ENCODE results near the gene BCAM.

Gene BCAM

GRCh38 chr19:44814517-44814916 is 5.6 kb downstream of the BCAM start:
- H3K4me2 ChIP-seq = no peak overlapping the region
- no peaks in the 10 kb centered on the region for H3K9me3 ChIP-seq
- H4K20me1 ChIP-seq = no peaks in the 10 kb centered on the region
- H3K4me3 ChIP-seq = no peak overlapping the region
- H3K27me3 ChIP-seq = no peaks in the 10 kb centered on the region
- H3K27ac ChIP-seq = no peak overlapping the region
- no peak overlapping the region for H3K9ac ChIP-seq
- no peak for TF ChIP-seq Cebpa-rat (IDR thresholded peaks at IDR 0.05)
- peaks cover 6% of the 10 kb centered on the region for H3K4me1 ChIP-seq
- H3K36me3 ChIP-seq = peaks cover 13% of the 10 kb centered on the region; the same call in 1 of the 2 replicates

DNA sequence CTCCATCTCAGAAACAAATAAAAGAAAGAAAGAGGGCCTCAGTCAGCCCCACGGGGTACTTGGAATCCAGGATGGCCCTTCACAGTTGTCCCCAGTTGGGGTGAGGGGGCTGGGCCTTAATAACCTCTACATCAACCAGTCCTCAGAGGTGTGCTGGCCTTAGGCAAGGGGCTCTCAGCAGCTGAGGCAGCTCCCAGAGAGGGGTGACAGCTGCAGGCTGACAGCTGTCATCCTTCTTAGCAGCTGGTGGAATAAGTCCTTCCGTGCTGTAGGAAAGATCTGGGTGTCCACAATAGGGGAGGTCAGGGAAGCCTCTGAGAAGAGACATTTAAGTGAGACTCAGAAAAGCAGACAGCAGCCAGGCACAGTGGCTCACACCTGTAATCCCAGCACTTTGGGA is 7.4 kb downstream of the BCAM start:
- H3K4me3 ChIP-seq = no peak overlapping the region
- H3K4me2 ChIP-seq = no peak overlapping the region
- no peak overlapping the region for H3K27ac ChIP-seq
- H3K36me3 ChIP-seq = peaks cover 13% of the 10 kb centered on the region; the same call in 1 of the 2 replicates
- no peak for TF ChIP-seq Cebpa-rat (IDR thresholded peaks at IDR 0.05)
- no peaks in the 10 kb centered on the region for H3K9me3 ChIP-seq
- H3K9ac ChIP-seq = no peak overlapping the region
- H3K4me1 ChIP-seq = peaks cover 5% of the 10 kb centered on the region
- H4K20me1 ChIP-seq = no peaks in the 10 kb centered on the region
- H3K27me3 ChIP-seq = no peaks in the 10 kb centered on the region

- no peak for TF ChIP-seq Cebpa-rat (IDR thresholded peaks at IDR 0.05)
- H3K27ac ChIP-seq = no peak overlapping the region
- no peaks in the 10 kb centered on the region for H3K27me3 ChIP-seq
- H4K20me1 ChIP-seq = no peaks in the 10 kb centered on the region
- no peak overlapping the region for H3K9ac ChIP-seq
- no peaks in the 10 kb centered on the region for H3K9me3 ChIP-seq
- H3K36me3 ChIP-seq = peaks cover 13% of the 10 kb centered on the region; the same call in 1 of the 2 replicates
- H3K4me2 ChIP-seq = no peak overlapping the region
- no peak overlapping the region for H3K4me3 ChIP-seq
- H3K4me1 ChIP-seq = peaks cover 16% of the 10 kb centered on the region
These were observed 9.0 kb downstream of the BCAM start for GRCh38 chr19:44817725-44818465.

DNA sequence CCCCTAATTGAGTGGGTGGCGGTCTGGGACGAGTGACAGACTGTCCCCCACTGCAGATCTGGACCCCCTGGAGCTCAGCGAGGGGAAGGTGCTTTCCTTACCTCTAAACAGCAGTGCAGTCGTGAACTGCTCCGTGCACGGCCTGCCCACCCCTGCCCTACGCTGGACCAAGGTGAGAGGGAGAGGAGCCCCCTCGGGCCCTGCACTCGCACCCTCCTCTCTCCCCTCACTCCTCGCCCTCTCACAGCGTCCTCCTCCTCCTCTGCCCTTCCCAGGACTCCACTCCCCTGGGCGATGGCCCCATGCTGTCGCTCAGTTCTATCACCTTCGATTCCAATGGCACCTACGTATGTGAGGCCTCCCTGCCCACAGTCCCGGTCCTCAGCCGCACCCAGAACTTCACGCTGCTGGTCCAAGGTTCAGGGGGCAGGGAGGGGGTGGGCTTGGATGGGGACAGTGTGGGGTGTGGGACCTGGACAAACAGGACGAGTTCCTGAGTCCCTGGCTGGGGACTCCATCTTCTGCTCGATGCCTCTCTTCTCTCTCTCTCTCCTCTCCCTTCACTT is 9.6 kb downstream of the BCAM start:
- Histone ChIP-seq H3K9ac (no peak overlapping the region), H3K27me3 (no peaks in the 10 kb centered on the region), H3K36me3 (peaks cover 6% of the 10 kb centered on the region; the same call in 1 of the 2 replicates), H3K4me1 (peaks cover 16% of the 10 kb centered on the region), H3K9me3 (no peaks in the 10 kb centered on the region), H3K27ac (no peak overlapping the region), H3K4me3 (no peak overlapping the region), H4K20me1 (no peaks in the 10 kb centered on the region), H3K4me2 (no peak overlapping the region)
- no peak for TF ChIP-seq Cebpa-rat (IDR thresholded peaks at IDR 0.05)

- H3K9me3 ChIP-seq = no peaks in the 10 kb centered on the region
- no peak overlapping the region for H3K4me3 ChIP-seq
- no peaks in the 10 kb centered on the region for H3K36me3 ChIP-seq
- no peak overlapping the region for H3K9ac ChIP-seq
- TF ChIP-seq Cebpa-rat (IDR thresholded peaks at IDR 0.05) = no peak
- H4K20me1 ChIP-seq = no peaks in the 10 kb centered on the region
- H3K27me3 ChIP-seq = no peaks in the 10 kb centered on the region
- H3K27ac ChIP-seq = no peak overlapping the region
- H3K4me2 ChIP-seq = no peak overlapping the region
- peaks cover 16% of the 10 kb centered on the region for H3K4me1 ChIP-seq
These were observed 10.4 kb downstream of the BCAM start for GRCh38 chr19:44819246-44819832.

- no peak for TF ChIP-seq Cebpa-rat (IDR thresholded peaks at IDR 0.05)
- Histone ChIP-seq H3K9ac (no peak overlapping the region), H3K27me3 (no peaks in the 10 kb centered on the region), H3K4me2 (no peak overlapping the region), H3K9me3 (no peaks in the 10 kb centered on the region), H4K20me1 (no peaks in the 10 kb centered on the region), H3K36me3 (no peaks in the 10 kb centered on the region), H3K4me1 (peaks cover 16% of the 10 kb centered on the region), H3K4me3 (no peak overlapping the region), H3K27ac (no peak overlapping the region)
These were observed 12.0 kb downstream of the BCAM start for GRCh38 chr19:44820648-44821609.

- H3K4me1 ChIP-seq = peaks cover 16% of the 10 kb centered on the region
- H3K9ac ChIP-seq = no peak overlapping the region
- no peaks in the 10 kb centered on the region for H3K27me3 ChIP-seq
- no peaks in the 10 kb centered on the region for H3K36me3 ChIP-seq
- H3K9me3 ChIP-seq = no peaks in the 10 kb centered on the region
- H4K20me1 ChIP-seq = no peaks in the 10 kb centered on the region
- no peak for TF ChIP-seq Cebpa-rat (IDR thresholded peaks at IDR 0.05)
- H3K4me3 ChIP-seq = no peak overlapping the region
- H3K4me2 ChIP-seq = peak overlapping the region; percentile 30; the same call in 1 of the 2 replicates
- H3K27ac ChIP-seq = no peak overlapping the region
These were observed 13.3 kb downstream of the BCAM start for GRCh38 chr19:44822177-44822576.

- Histone ChIP-seq H3K27ac (no peak overlapping the region), H3K9ac (no peak overlapping the region), H3K9me3 (no peaks in the 10 kb centered on the region), H4K20me1 (no peaks in the 10 kb centered on the region), H3K4me3 (no peak overlapping the region), H3K4me1 (peaks cover 16% of the 10 kb centered on the region), H3K27me3 (no peaks in the 10 kb centered on the region), H3K36me3 (no peaks in the 10 kb centered on the region), H3K4me2 (no peak overlapping the region)
- no peak for TF ChIP-seq Cebpa-rat (IDR thresholded peaks at IDR 0.05)
These were observed 13.9 kb downstream of the BCAM start for GRCh38 chr19:44822670-44823372.

DNA sequence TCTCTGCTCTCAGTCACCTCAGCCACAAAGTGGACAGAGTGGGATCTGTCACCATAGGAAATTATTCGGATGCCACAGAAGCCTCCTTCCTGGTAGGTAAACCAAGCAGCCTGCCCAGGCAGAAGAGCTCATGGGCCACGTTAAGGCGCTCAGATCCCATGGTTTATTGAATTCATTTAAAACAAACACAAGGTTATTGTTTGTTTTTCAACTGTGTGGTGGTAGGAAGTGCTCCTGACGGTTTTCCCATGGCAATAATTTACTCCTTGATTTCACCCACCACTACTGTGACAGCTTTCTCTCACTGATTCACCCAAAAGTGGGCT is 14.4 kb downstream of the BCAM start:
- H3K36me3 ChIP-seq = no peaks in the 10 kb centered on the region
- no peak overlapping the region for H3K27ac ChIP-seq
- no peaks in the 10 kb centered on the region for H3K9me3 ChIP-seq
- H3K27me3 ChIP-seq = no peaks in the 10 kb centered on the region
- no peak for TF ChIP-seq Cebpa-rat (IDR thresholded peaks at IDR 0.05)
- peaks cover 16% of the 10 kb centered on the region for H3K4me1 ChIP-seq
- H3K4me3 ChIP-seq = no peak overlapping the region
- no peak overlapping the region for H3K4me2 ChIP-seq
- H3K9ac ChIP-seq = no peak overlapping the region
- no peaks in the 10 kb centered on the region for H4K20me1 ChIP-seq
